K562 (cell line): Measurements from ENCODE around the gene WDFY2.

Experiments used
- CTCF ChIP-seq, 3 experiments: IDR thresholded peaks in 2 of 3; conservative IDR thresholded peaks in 1 of 3; 2 replicates each; pipeline ENCODE4 v1.5.1; 2011 to 2012; ENCODE audit warnings: low read length in 3 of 3, mild to moderate bottlenecking in 3 of 3, control low read depth in 2 of 3, improper control_type of control experiment in 1 of 3, inconsistent platforms in 1 of 3, low read depth in 1 of 3, mixed read lengths in 1 of 3, moderate library complexity in 1 of 3; ENCODE audit not compliant: insufficient read depth in 2 of 3
- PHF20 ChIP-seq: fragments of 450-650 bp; IDR thresholded peaks from 2 replicates; pipeline ENCODE4 v1.6.1; 2018; ENCODE audit not compliant: partially characterized antibody
- PKNOX1 ChIP-seq: fragments of 450-650 bp; IDR thresholded peaks from 2 replicates; pipeline ENCODE4 v1.6.1; 2016
- TAF15 ChIP-seq: fragments of 200-400 bp; formaldehyde crosslinking; IDR thresholded peaks from 2 replicates; pipeline ENCODE4 v1.6.1; 2017; ENCODE audit warnings: mild to moderate bottlenecking, low read depth, low read length, moderate library complexity
- ZBTB49 ChIP-seq: sonication (generic); formaldehyde crosslinking; IDR thresholded peaks from 2 replicates; pipeline ENCODE4 v1.8.0; 2022; ENCODE audit warnings: missing genetic modification reagents, mild to moderate bottlenecking, borderline replicate concordance

- TF ChIP-seq CTCF (IDR thresholded peaks at IDR 0.05 in 2 of 3, conservative IDR thresholded peaks at IDR 0.05 in 1 of 3; ENCODE audit: insufficient read depth in 2 of 3, low read depth in 1 of 3, low read length in 3 of 3) (no peak), TAF15 (no peak), ZBTB49 (CRISPR knock-in tag) (no peak), PKNOX1 (no peak), PHF20 (no peak)
These were observed 44.4 kb upstream of the WDFY2 start for GRCh38 chr13:51539887-51540286.
